HepG2 (cell line): ENCODE results near the gene PAIP1. TPM values are rescaled to one million over a fixed set of nuclear protein-coding genes. Genes with fewer than 3 reads are reported as not detected.

Source experiments
- EED ChIP-seq: sonication (generic); formaldehyde crosslinking; IDR thresholded peaks from 2 replicates; pipeline ENCODE4 v1.5.0; 2020; ENCODE audit warnings: mild to moderate bottlenecking, missing genetic modification reagents
- HOXA3 ChIP-seq: sonication (generic); formaldehyde crosslinking; IDR thresholded peaks from 2 replicates; pipeline ENCODE4 v1.5.0; 2020; ENCODE audit warnings: missing genetic modification reagents
- IRX3 ChIP-seq: sonication (generic); formaldehyde crosslinking; IDR thresholded peaks from 2 replicates; pipeline ENCODE4 v1.8.1; 2023; ENCODE audit warnings: mild to moderate bottlenecking, low read depth, missing genetic modification reagents, borderline replicate concordance
- MED1 ChIP-seq: sonication (generic); formaldehyde crosslinking; IDR thresholded peaks from 2 replicates; pipeline ENCODE4 v1.4.0; 2020; ENCODE audit warnings: missing genetic modification reagents
- NBN ChIP-seq: fragments of 450-650 bp; conservative IDR thresholded peaks from 2 replicates; pipeline ENCODE4 v1.6.1; 2017
- NONO ChIP-seq, 2 experiments: fragments of 450-650 bp in 1 of 2; sonication (generic) in 1 of 2; formaldehyde crosslinking in 1 of 2; IDR thresholded peaks in 1 of 2; conservative IDR thresholded peaks in 1 of 2; 2 replicates each; pipeline versions ENCODE4 v1.6.1 to v1.8.0; 2017 to 2022; ENCODE audit warnings: mild to moderate bottlenecking in 1 of 2, missing genetic modification reagents in 1 of 2, moderate library complexity in 1 of 2
- PHF21A ChIP-seq: sonication (generic); formaldehyde crosslinking; IDR thresholded peaks from 2 replicates; pipeline ENCODE4 v1.5.0; 2020; ENCODE audit warnings: mild to moderate bottlenecking, missing genetic modification reagents
- PRPF4 ChIP-seq: fragments of 200-400 bp; formaldehyde crosslinking; IDR thresholded peaks from 2 replicates; pipeline ENCODE4 v1.6.1; 2016; ENCODE audit warnings: low read length, low read depth; ENCODE audit not compliant: poor library complexity, severe bottlenecking
- SMARCE1 ChIP-seq: fragments of 450-650 bp; IDR thresholded peaks from 2 replicates; pipeline ENCODE4 v1.6.1; 2017; ENCODE audit warnings: borderline replicate concordance
- ZNF678 ChIP-seq: sonication (generic); formaldehyde crosslinking; IDR thresholded peaks from 2 replicates; pipeline ENCODE4 v1.4.0; 2020; ENCODE audit warnings: mild to moderate bottlenecking, missing genetic modification reagents
- ZNF782 ChIP-seq: sonication (generic); formaldehyde crosslinking; IDR thresholded peaks from 2 replicates; pipeline ENCODE4 v1.4.0; 2020; ENCODE audit warnings: missing genetic modification reagents, mild to moderate bottlenecking, borderline replicate concordance
- ZNF879 ChIP-seq: sonication (generic); formaldehyde crosslinking; IDR thresholded peaks from 2 replicates; pipeline ENCODE4 v1.8.1; 2023; ENCODE audit warnings: missing genetic modification reagents
- ZSCAN30 ChIP-seq: sonication (generic); formaldehyde crosslinking; IDR thresholded peaks from 2 replicates; pipeline ENCODE4 v1.5.0; 2020; ENCODE audit warnings: mild to moderate bottlenecking, missing genetic modification reagents
- polyA plus RNA-seq, 8 experiments: library from polyadenylated mRNA; depleted of rRNA in 3 of 8; stranded (reverse) in 7 of 8; unstranded in 1 of 8; fragments of >200 nt; fragmentation: Illumina TruSeq in 4 of 8; extraction: Trizol in 4 of 8; gene quantifications; 2 replicates each; pipeline versions ENCODE4 v1.2.1 to v1.2.3, GENCODE V29; 2011 to 2016; ENCODE audit warnings: low read depth in 4 of 8, missing spikeins in 1 of 8, mixed read lengths in 1 of 8; ENCODE audit not compliant: insufficient read depth in 1 of 8
- total RNA-seq, 5 experiments: library from RNA; depleted of rRNA; stranded (reverse); fragments of >200 nt; fragmentation: Illumina TruSeq; extraction: Trizol; gene quantifications; 2 replicates each; pipeline ENCODE4 v1.2.3, GENCODE V29; 2016; ENCODE audit warnings: low read depth in 1 of 5
- TF ChIP-seq, protein P1 (sequence below): sonication (generic); formaldehyde crosslinking; IDR thresholded peaks from 2 replicates; pipeline ENCODE4 v1.4.0; 2020; ENCODE audit warnings: missing genetic modification reagents, borderline replicate concordance
- TF ChIP-seq, protein P2 (sequence below): sonication (generic); formaldehyde crosslinking; IDR thresholded peaks from 2 replicates; pipeline ENCODE4 v1.5.1; 2020; ENCODE audit warnings: mild to moderate bottlenecking, missing genetic modification reagents, moderate library complexity
- TF ChIP-seq, protein P3 (sequence below): sonication (generic); formaldehyde crosslinking; IDR thresholded peaks from 2 replicates; pipeline ENCODE4 v1.4.0; 2020; ENCODE audit warnings: missing genetic modification reagents

PAIP1 gene
- total and polyA plus RNA-seq, 2 of the 13 experiments (the other 11 are each of a cell fraction or from before 2014, with no cell fraction given) = 96.6 to 116 TPM

DNA sequence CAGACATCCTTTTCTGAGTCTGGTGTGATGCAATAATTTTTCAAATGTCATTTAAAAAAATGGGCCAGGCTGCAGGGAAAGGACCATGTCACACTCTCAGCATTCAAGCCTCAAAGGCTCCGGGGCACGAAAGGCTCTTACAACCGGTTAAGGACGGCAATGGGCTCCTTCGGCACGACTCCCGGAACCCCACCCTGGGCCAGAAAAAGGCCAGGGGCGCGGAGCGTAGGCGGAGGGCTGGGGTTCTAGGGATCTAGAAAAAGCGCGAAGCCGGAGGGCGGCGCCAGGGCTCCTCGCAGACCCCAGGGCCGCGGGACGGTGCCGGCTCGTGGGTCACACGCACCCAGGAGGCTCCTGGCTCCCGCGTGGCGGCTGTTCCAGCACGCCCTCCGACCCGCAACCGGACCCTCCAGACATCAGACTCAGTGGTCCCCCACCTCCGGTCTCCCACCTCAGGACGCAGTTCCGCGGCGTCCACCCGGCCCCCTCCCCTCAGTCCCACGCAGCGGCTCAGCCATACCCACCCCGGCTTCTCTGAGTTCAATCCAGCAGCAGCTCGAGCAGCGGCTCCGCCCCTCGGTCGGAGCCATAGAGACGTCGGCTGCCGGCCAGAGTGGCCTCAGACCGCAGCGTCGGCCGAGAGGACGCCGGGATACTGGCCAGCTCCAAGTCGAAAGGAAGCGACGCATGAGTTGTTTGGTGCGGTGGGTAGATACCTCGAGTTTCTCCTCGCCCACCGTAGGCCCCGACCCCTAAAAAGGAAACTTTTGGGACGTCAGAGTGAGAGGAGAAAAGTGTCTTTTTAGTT, 73.4 kb downstream of the PAIP1 start, which contains the start of gene TMEM267 (continued):
- TF ChIP-seq, protein P1, sequence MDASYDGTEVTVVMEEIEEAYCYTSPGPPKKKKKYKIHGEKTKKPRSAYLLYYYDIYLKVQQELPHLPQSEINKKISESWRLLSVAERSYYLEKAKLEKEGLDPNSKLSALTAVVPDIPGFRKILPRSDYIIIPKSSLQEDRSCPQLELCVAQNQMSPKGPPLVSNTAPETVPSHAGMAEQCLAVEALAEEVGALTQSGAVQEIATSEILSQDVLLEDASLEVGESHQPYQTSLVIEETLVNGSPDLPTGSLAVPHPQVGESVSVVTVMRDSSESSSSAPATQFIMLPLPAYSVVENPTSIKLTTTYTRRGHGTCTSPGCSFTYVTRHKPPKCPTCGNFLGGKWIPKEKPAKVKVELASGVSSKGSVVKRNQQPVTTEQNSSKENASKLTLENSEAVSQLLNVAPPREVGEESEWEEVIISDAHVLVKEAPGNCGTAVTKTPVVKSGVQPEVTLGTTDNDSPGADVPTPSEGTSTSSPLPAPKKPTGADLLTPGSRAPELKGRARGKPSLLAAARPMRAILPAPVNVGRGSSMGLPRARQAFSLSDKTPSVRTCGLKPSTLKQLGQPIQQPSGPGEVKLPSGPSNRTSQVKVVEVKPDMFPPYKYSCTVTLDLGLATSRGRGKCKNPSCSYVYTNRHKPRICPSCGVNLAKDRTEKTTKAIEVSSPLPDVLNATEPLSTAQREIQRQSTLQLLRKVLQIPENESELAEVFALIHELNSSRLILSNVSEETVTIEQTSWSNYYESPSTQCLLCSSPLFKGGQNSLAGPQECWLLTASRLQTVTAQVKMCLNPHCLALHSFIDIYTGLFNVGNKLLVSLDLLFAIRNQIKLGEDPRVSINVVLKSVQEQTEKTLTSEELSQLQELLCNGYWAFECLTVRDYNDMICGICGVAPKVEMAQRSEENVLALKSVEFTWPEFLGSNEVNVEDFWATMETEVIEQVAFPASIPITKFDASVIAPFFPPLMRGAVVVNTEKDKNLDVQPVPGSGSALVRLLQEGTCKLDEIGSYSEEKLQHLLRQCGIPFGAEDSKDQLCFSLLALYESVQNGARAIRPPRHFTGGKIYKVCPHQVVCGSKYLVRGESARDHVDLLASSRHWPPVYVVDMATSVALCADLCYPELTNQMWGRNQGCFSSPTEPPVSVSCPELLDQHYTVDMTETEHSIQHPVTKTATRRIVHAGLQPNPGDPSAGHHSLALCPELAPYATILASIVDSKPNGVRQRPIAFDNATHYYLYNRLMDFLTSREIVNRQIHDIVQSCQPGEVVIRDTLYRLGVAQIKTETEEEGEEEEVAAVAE (CRISPR knock-in tag) = 0 out of 2 replicates have a peak, but pooled peaks have one; percentile 32
- TF ChIP-seq IRX3 (CRISPR knock-in tag) = peak; percentile 24; the same call in 1 of the 2 replicates
- TF ChIP-seq NBN = no peak
- no peak for TF ChIP-seq NONO (IDR thresholded peaks at IDR 0.05)
- TF ChIP-seq NONO (CRISPR knock-in tag; conservative IDR thresholded peaks at IDR 0.05) = peak; percentile 89
- peak; percentile 55; the same call in 1 of the 2 replicates for TF ChIP-seq PHF21A
- TF ChIP-seq PRPF4 = no peak
- TF ChIP-seq MED1 = no peak; the same call in none of the 2 replicates
- peak; percentile 11; the same call in 1 of the 2 replicates for TF ChIP-seq ZNF879 (CRISPR knock-in tag)
- TF ChIP-seq HOXA3 = peak; percentile 41; the same call in 1 of the 2 replicates
- no peak for TF ChIP-seq ZSCAN30 (CRISPR knock-in tag)
- TF ChIP-seq, protein P2, sequence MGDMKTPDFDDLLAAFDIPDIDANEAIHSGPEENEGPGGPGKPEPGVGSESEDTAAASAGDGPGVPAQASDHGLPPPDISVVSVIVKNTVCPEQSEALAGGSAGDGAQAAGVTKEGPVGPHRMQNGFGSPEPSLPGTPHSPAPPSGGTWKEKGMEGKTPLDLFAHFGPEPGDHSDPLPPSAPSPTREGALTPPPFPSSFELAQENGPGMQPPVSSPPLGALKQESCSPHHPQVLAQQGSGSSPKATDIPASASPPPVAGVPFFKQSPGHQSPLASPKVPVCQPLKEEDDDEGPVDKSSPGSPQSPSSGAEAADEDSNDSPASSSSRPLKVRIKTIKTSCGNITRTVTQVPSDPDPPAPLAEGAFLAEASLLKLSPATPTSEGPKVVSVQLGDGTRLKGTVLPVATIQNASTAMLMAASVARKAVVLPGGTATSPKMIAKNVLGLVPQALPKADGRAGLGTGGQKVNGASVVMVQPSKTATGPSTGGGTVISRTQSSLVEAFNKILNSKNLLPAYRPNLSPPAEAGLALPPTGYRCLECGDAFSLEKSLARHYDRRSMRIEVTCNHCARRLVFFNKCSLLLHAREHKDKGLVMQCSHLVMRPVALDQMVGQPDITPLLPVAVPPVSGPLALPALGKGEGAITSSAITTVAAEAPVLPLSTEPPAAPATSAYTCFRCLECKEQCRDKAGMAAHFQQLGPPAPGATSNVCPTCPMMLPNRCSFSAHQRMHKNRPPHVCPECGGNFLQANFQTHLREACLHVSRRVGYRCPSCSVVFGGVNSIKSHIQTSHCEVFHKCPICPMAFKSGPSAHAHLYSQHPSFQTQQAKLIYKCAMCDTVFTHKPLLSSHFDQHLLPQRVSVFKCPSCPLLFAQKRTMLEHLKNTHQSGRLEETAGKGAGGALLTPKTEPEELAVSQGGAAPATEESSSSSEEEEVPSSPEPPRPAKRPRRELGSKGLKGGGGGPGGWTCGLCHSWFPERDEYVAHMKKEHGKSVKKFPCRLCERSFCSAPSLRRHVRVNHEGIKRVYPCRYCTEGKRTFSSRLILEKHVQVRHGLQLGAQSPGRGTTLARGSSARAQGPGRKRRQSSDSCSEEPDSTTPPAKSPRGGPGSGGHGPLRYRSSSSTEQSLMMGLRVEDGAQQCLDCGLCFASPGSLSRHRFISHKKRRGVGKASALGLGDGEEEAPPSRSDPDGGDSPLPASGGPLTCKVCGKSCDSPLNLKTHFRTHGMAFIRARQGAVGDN (CRISPR knock-in tag) = peak; percentile 97
- TF ChIP-seq EED (CRISPR knock-in tag) = peak; percentile 62; the same call in 1 of the 2 replicates
- TF ChIP-seq ZNF782 (CRISPR knock-in tag) = 0 out of 2 replicates have a peak, but pooled peaks have one; percentile 57
- TF ChIP-seq, protein P3, sequence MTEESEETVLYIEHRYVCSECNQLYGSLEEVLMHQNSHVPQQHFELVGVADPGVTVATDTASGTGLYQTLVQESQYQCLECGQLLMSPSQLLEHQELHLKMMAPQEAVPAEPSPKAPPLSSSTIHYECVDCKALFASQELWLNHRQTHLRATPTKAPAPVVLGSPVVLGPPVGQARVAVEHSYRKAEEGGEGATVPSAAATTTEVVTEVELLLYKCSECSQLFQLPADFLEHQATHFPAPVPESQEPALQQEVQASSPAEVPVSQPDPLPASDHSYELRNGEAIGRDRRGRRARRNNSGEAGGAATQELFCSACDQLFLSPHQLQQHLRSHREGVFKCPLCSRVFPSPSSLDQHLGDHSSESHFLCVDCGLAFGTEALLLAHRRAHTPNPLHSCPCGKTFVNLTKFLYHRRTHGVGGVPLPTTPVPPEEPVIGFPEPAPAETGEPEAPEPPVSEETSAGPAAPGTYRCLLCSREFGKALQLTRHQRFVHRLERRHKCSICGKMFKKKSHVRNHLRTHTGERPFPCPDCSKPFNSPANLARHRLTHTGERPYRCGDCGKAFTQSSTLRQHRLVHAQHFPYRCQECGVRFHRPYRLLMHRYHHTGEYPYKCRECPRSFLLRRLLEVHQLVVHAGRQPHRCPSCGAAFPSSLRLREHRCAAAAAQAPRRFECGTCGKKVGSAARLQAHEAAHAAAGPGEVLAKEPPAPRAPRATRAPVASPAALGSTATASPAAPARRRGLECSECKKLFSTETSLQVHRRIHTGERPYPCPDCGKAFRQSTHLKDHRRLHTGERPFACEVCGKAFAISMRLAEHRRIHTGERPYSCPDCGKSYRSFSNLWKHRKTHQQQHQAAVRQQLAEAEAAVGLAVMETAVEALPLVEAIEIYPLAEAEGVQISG = peak; percentile 99
- TF ChIP-seq ZNF678 (CRISPR knock-in tag) = 0 out of 2 replicates have a peak, but pooled peaks have one; percentile 7
- no peak for TF ChIP-seq SMARCE1
